Measurements from ENCODE around the gene EFHC2. TPM values are rescaled to one million over a fixed set of nuclear protein-coding genes. Genes with fewer than 3 reads are reported as not detected.

Gene EFHC2
- total and polyA plus RNA-seq, 10 donors, result 0.20 to 1.4 (median 0.71) TPM

- Histone ChIP-seq H3K27ac (no peak overlapping the region), H3K36me3 (no peaks in the 10 kb centered on the region), H3K4me1 (no peaks in the 10 kb centered on the region), H3K27me3 (replicated peaks in 1 of 7) (peaks cover 0 to 14% (median 0%) of the 10 kb centered on the region in 7 donors), H3K4me3 (no peak overlapping the region), H3K9me3 (no peaks in the 10 kb centered on the region)
- 81 to 97% (median 94%) methylated on average over 3 of the region's 3 CpGs for WGBS, 5 donors
- no peak for DNase-seq
- intact Hi-C loops (cut with DNase I; ENCODE audit: low total_unique reads), result no loop called here
- no peak for TF ChIP-seq POLR2AphosphoS5 (IDR thresholded peaks at IDR 0.05)
- TF ChIP-seq CTCF (IDR thresholded peaks at IDR 0.05 in 8 of 11, conservative IDR thresholded peaks at IDR 0.05 in 3 of 11), result no peak
- TF ChIP-seq POLR2A (IDR thresholded peaks at IDR 0.05), result no peak
Measured at GRCh38 chrX:44218465-44218864, 125.0 kb downstream of the EFHC2 start.

- no peak overlapping the region for H3K4me3 ChIP-seq
- DNase-seq, result no peak
- H3K27ac ChIP-seq, result no peak overlapping the region
- TF ChIP-seq POLR2A (IDR thresholded peaks at IDR 0.05) (no peak), CTCF (IDR thresholded peaks at IDR 0.05 in 8 of 11, conservative IDR thresholded peaks at IDR 0.05 in 3 of 11) (no peak), POLR2AphosphoS5 (IDR thresholded peaks at IDR 0.05) (no peak)
- peaks cover 0 to 5% (median 0%) of the 10 kb centered on the region in 7 donors for H3K27me3 ChIP-seq (replicated peaks in 1 of 7)
- no peaks in the 10 kb centered on the region for H3K9me3 ChIP-seq
- WGBS, 5 donors, result 79 to 100% (median 87%) methylated on average over 2 to 3 of the region's 3 CpGs
- H3K36me3 ChIP-seq, result no peaks in the 10 kb centered on the region
- intact Hi-C loops (cut with DNase I; ENCODE audit: low total_unique reads), result no loop called here
- no peaks in the 10 kb centered on the region for H3K4me1 ChIP-seq
Measured at GRCh38 chrX:44216171-44216570, 127.3 kb downstream of the EFHC2 start.

- no peaks in the 10 kb centered on the region for H3K4me1 ChIP-seq
- no peak overlapping the region for H3K27ac ChIP-seq
- no peaks in the 10 kb centered on the region for H3K36me3 ChIP-seq
- H3K27me3 ChIP-seq (replicated peaks in 1 of 7), result no peaks in the 10 kb centered on the region
- WGBS, 5 donors, result 60 to 90% (median 80%) methylated on average over 1 of the region's 1 CpG
- H3K9me3 ChIP-seq, result no peaks in the 10 kb centered on the region
- intact Hi-C loops (cut with DNase I; ENCODE audit: low total_unique reads), result no loop called here
- DNase-seq, result no peak
- no peak overlapping the region for H3K4me3 ChIP-seq
- TF ChIP-seq POLR2AphosphoS5 (IDR thresholded peaks at IDR 0.05), result no peak
- TF ChIP-seq CTCF (IDR thresholded peaks at IDR 0.05 in 8 of 11, conservative IDR thresholded peaks at IDR 0.05 in 3 of 11), result no peak
- no peak for TF ChIP-seq POLR2A (IDR thresholded peaks at IDR 0.05)
Measured at GRCh38 chrX:44203791-44204190, 139.7 kb downstream of the EFHC2 start.

- Histone ChIP-seq H3K27ac (no peak overlapping the region), H3K9me3 (no peaks in the 10 kb centered on the region), H3K36me3 (no peaks in the 10 kb centered on the region), H3K27me3 (replicated peaks in 1 of 7) (peaks cover 0 to 5% (median 0%) of the 10 kb centered on the region in 7 donors), H3K4me3 (no peak overlapping the region), H3K4me1 (no peaks in the 10 kb centered on the region)
- no peak for TF ChIP-seq CTCF (IDR thresholded peaks at IDR 0.05 in 8 of 11, conservative IDR thresholded peaks at IDR 0.05 in 3 of 11)
- TF ChIP-seq POLR2A (IDR thresholded peaks at IDR 0.05), result no peak
- TF ChIP-seq POLR2AphosphoS5 (IDR thresholded peaks at IDR 0.05), result no peak
- intact Hi-C loops (cut with DNase I; ENCODE audit: low total_unique reads), result no loop called here
- WGBS, 5 donors, result 57 to 83% (median 71%) methylated on average over 1 to 2 of the region's 2 CpGs
- DNase-seq, result no peak
Measured at GRCh38 chrX:44202596-44202995, 140.9 kb downstream of the EFHC2 start.
